GM12865 (cell line): ENCODE results near the gene APBA2.

Experiments
- DNase-seq: peaks from one replicate; pipeline ENCODE4 v3.0.0; 2010; ENCODE audit warnings: low read depth
- H3K4me3 ChIP-seq: 2 replicates; pipeline ENCODE4 v1.5.1; 2011; ENCODE audit warnings: mild to moderate bottlenecking, low read depth, low read length, control low read depth
- TF ChIP-seq, protein P1 (sequence below): IDR thresholded peaks from 2 replicates; pipeline ENCODE4 v1.5.1; 2011; ENCODE audit warnings: low read length, control low read depth, low read depth, inconsistent platforms; ENCODE audit not compliant: insufficient read depth; ENCODE audit errors: missing control alignments

Gene APBA2

DNA sequence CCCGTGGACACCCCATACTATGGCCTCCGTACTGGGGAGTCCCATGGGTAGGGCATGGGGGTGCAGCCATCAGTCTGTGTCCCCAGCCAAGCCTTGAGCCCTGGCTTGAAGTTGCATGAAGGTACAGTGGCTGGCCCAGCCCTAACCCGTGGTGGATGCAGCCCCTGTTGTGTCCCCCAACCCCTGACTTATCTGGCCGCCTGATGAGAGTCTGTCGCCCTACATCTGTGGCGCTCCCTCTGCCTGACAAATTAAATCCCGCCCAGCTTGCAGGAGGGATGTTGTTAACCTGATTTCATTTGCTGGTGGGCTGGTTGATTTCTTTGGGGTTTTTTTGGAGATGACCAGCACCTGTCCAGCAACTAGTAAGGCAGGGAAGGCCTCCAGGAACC is 186.1 kb downstream of the APBA2 start:
- H3K4me3 ChIP-seq: no peak overlapping the region
- TF ChIP-seq, protein P1, sequence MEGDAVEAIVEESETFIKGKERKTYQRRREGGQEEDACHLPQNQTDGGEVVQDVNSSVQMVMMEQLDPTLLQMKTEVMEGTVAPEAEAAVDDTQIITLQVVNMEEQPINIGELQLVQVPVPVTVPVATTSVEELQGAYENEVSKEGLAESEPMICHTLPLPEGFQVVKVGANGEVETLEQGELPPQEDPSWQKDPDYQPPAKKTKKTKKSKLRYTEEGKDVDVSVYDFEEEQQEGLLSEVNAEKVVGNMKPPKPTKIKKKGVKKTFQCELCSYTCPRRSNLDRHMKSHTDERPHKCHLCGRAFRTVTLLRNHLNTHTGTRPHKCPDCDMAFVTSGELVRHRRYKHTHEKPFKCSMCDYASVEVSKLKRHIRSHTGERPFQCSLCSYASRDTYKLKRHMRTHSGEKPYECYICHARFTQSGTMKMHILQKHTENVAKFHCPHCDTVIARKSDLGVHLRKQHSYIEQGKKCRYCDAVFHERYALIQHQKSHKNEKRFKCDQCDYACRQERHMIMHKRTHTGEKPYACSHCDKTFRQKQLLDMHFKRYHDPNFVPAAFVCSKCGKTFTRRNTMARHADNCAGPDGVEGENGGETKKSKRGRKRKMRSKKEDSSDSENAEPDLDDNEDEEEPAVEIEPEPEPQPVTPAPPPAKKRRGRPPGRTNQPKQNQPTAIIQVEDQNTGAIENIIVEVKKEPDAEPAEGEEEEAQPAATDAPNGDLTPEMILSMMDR: no peak
- DNase-seq: no peak

DNA sequence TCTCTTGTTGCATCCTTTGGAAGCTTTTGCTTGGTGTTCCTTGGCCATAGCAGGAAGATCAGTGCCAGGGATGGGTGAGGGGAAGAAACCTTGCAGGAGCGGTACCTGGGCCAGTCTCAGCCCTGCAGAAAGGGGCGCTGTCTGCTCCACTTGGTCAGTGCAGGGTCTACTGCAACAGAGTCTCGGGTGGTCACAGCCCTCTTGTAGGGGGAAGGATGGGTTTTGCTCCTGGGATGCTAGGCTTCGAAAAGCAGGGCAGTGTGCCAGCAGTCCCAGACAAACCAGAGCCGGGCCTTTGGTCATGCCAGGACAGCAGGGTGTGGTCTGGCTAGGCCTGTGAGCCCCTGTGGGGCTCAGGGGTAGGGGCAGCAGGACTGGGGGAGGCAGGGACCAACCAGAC is 186.7 kb downstream of the APBA2 start:
- no peak for DNase-seq
- TF ChIP-seq, protein P1: no peak
- H3K4me3 ChIP-seq: no peak overlapping the region

DNA sequence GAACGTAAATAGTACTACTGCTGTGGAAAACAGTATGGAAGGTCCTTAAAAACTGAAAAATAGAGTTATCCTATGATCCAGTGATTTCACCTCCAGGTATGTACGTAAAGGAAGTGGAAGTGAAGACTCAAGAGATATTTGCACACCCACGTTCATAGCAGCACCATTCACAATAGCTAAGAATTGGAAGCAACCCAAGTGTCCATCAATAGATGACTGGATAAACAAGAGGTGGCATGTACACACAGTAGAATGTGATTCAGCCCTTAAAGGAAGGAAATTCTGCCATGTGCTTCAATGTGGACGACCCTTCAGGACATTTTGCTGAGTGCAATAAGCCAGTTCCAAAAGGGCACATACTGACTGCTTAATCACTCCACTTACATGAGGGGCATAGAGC is 188.3 kb downstream of the APBA2 start:
- TF ChIP-seq, protein P1: no peak
- no peak overlapping the region for H3K4me3 ChIP-seq
- DNase-seq: no peak

DNA sequence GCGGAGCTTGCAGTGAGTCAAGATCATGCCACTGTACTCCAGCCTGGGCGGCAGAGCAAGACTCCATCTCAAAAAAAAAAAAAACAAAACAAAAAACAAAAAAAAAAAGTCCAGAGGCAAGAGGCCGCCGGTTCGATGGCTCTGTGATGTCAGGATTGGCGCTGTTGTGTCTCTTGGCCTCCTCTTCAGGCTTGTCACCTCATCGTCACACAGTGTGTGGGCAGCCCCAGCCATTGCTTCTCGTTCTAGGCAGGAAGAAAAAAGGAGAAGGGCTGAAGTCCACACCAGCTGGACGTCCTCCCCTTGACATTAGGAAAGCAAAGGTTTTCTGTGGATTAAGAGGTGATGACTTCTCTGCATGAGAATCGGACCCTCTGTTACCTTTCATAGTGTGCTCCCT is 192.8 kb downstream of the APBA2 start:
- TF ChIP-seq, protein P1: no peak
- no peak for DNase-seq
- H3K4me3 ChIP-seq: no peak overlapping the region

DNA sequence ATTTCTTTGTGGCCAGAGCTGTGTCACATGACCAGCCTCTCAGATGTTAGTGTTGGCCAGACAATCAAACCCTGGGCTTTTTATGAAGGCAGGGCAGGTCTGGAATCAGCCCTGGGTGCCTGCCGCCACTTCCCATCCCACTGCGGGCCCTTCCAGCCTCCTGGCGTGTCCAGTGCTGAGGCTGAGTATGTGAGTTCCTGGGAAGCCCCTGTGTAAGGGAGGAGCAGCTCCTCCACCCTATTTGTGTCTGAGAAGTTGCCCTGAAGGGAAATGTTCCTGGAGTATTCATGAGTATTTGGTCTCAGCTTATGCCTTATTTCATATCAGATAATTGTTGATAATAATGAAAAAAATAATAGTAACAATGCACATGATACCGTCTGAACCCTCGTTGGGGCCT is 193.7 kb downstream of the APBA2 start:
- DNase-seq: no peak
- TF ChIP-seq, protein P1: no peak
- H3K4me3 ChIP-seq: no peak overlapping the region

DNA sequence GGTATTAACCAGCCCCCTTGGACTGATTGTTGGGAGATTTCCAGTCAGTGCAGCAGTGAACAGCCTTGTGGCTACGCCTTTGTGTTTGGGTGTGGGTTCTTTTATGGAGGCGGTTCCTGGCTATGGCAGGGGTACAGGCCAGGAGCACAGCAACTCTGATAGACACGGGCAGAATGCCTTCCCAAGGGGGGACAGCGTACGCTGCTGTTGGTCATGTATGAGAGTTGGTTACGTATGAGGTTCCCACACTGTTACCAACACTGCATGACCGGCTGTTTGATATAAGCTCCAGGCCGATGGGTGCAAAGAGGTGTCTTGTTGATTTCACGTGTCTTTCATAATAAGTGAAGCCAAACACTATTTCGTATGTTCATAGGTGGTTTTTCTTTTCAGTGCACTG is 196.0 kb downstream of the APBA2 start:
- DNase-seq: no peak
- no peak overlapping the region for H3K4me3 ChIP-seq
- TF ChIP-seq, protein P1: no peak

DNA sequence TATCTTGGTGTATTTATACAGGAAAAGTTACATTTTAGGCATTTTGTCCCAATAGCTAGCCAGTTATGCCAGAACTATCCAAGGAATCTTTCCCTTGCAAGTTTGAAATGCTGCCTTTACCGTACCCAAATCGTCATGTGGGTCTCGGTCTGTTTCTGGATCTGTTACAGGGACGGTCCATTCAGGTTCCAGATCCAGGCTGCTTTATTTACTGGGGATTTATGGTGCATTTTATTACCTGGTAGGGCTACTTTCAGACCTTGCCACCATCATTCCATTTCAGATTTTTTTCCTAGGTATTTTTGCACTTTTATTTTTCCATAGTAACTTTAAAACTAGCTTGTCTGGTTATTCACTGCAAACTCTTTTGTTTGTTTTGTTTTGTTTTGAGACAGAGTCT is 197.4 kb downstream of the APBA2 start:
- no peak for DNase-seq
- TF ChIP-seq, protein P1: no peak
- H3K4me3 ChIP-seq: no peak overlapping the region
